Activated naive CD4-positive, alpha-beta T cell treated with anti-CD3 and anti-CD28 coated beads, Interleukin-2, amount 50 U/mL, for 24 hours (primary cell): ENCODE measurements around the gene PLGLB1.
"Not testable (repeated sequence)": the region's sequence is repeated elsewhere in the genome, so short reads cannot be mapped to it uniquely, and the experiment has no call there.

Experiments used
- H3K27ac Mint-ChIP-seq: one replicate; pipeline ENCODE4 v1.8.0; 2021; ENCODE audit warnings: mild to moderate bottlenecking, mixed read lengths
- H3K27me3 Mint-ChIP-seq: one replicate; pipeline ENCODE4 v1.8.0; 2021; ENCODE audit warnings: mixed read lengths
- H3K36me3 Mint-ChIP-seq: one replicate; pipeline ENCODE4 v1.8.0; 2021; ENCODE audit warnings: mixed read lengths
- H3K4me1 Mint-ChIP-seq: one replicate; pipeline ENCODE4 v1.8.0; 2021; ENCODE audit warnings: mixed read lengths
- H3K4me3 Mint-ChIP-seq: one replicate; pipeline ENCODE4 v1.8.0; 2021; ENCODE audit warnings: mild to moderate bottlenecking, mixed read lengths
- H3K9me3 Mint-ChIP-seq: one replicate; pipeline ENCODE4 v1.8.0; 2021; ENCODE audit warnings: mixed read lengths

Gene PLGLB1

DNA sequence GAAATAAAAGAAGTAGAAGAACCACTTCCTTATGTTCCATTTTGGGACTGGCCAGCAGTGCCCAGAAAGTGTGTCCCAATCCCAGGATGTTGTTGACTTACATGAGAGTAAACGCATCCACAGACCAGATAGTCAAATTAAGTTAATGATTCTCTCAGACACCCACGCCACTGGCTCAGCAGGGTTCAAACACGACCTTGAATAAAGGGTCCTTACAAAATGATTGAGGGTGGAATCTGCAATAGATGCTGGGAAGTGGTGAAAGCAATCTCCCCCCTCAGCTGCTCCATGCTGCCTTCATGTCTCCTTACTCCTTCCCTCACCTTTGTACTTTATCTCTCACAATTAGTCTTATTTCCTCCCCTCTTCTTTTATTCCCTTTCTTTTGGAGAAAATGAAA, at the start of gene PLGLB1:
Gene PLGLB1, minus strand, starts transcription at position 101 of the 400 bp plus-strand sequence. Its CDS starts 61 bp downstream, at position 40.
- not testable (repeated sequence) for H3K36me3 Mint-ChIP-seq, H3K4me3 Mint-ChIP-seq, H3K4me1 Mint-ChIP-seq, H3K9me3 Mint-ChIP-seq, H3K27ac Mint-ChIP-seq, H3K27me3 Mint-ChIP-seq

GRCh38 chr2:87064305-87064704, 42.7 kb upstream of the PLGLB1 start:
- not testable (repeated sequence) for H3K36me3 Mint-ChIP-seq, H3K9me3 Mint-ChIP-seq, H3K27me3 Mint-ChIP-seq, H3K27ac Mint-ChIP-seq, H3K4me3 Mint-ChIP-seq
- peaks cover 19% of the 10 kb centered on the region for H3K4me1 Mint-ChIP-seq

- not testable (repeated sequence) for H3K27ac Mint-ChIP-seq, H3K9me3 Mint-ChIP-seq, H3K27me3 Mint-ChIP-seq, H3K4me3 Mint-ChIP-seq, H3K36me3 Mint-ChIP-seq
- peaks cover 19% of the 10 kb centered on the region for H3K4me1 Mint-ChIP-seq
Observed at GRCh38 chr2:87063431-87063830, 41.8 kb upstream of the PLGLB1 start.

DNA sequence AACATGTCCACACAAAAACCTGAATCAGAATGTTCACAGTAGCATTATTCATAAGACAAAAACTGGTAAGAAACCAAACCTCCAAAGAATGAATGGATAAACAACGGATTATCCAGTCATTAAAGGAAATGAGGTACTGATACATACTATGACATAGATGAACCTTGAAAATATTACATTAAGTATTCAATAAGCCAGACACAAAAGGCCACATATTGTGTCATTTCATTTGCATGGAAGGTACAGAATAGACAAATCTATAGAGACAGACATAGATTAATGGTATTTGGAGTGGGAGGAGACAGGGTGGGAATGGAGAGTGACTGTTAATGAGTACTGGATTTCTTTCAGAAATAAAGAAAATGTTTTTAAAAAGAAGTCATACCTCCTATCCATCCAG, 39.9 kb upstream of the PLGLB1 start:
- H3K27me3 Mint-ChIP-seq, H3K9me3 Mint-ChIP-seq, H3K36me3 Mint-ChIP-seq, H3K27ac Mint-ChIP-seq, H3K4me1 Mint-ChIP-seq, H3K4me3 Mint-ChIP-seq: not testable (repeated sequence)

DNA sequence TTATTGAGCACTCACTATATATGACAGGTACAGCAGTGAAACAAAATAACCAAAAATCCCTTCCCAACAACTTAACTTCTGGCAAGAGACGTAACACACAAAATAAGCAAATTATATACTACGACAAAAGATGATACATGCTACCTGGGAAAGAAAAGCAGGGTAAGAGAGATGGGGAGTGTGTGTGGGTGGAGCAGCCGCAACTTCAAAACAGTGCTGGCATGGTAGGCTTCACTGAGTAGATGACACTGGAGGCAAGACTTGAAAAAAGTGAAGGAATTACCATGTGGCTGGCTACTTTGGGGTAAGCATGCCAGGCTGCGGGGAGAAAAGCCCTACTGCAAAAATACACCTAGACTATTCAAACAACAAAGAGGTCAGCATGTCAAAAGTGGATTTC, 36.0 kb upstream of the PLGLB1 start:
- H3K27me3 Mint-ChIP-seq, H3K27ac Mint-ChIP-seq, H3K4me1 Mint-ChIP-seq, H3K9me3 Mint-ChIP-seq, H3K4me3 Mint-ChIP-seq, H3K36me3 Mint-ChIP-seq: not testable (repeated sequence)

GRCh38 chr2:87056843-87057242, 35.2 kb upstream of the PLGLB1 start:
- not testable (repeated sequence) for H3K9me3 Mint-ChIP-seq, H3K4me1 Mint-ChIP-seq, H3K4me3 Mint-ChIP-seq, H3K27ac Mint-ChIP-seq, H3K27me3 Mint-ChIP-seq, H3K36me3 Mint-ChIP-seq

DNA sequence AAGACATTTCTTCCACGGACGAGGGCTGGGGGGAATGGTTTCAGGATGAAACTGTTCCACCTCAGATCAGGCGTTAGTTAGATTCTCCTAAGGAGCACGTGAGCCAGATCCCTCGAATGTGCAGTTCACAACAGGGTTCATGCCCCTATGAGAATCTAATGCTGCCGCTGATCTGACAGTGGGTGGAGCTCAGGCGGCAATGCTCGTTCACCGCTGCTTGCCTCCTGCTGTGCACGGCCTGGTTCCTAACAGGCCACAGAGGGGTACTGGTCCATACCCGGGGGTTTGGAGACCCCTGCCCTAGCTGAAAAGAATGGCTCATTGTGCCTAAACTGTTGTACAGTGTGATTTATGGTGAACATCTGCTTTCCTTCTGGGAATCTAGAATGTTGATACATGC, 34.8 kb upstream of the PLGLB1 start:
- H3K9me3 Mint-ChIP-seq, H3K4me1 Mint-ChIP-seq, H3K27ac Mint-ChIP-seq, H3K27me3 Mint-ChIP-seq, H3K4me3 Mint-ChIP-seq, H3K36me3 Mint-ChIP-seq: not testable (repeated sequence)

DNA sequence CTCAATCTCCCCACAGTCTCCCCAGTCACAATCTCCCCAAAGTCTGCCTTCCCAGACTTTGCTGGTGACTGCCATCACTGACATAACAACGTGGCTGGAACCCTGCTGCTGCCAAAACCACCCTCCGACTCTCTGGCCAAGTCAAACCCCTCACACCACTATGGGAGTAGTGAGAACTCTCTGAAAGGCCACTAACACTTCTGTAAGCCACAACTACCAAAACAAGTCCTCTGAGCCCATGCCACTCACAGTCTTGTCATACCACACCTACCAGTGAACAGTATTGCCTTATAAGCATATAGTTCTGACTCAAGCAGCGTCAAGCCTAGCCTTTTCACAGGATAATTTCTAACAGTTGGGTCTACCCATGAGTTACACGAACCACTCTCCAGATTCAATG, 32.7 kb upstream of the PLGLB1 start:
- not testable (repeated sequence) for H3K27me3 Mint-ChIP-seq, H3K4me1 Mint-ChIP-seq, H3K4me3 Mint-ChIP-seq, H3K9me3 Mint-ChIP-seq, H3K36me3 Mint-ChIP-seq
- H3K27ac Mint-ChIP-seq = peak overlapping the region; percentile 88

GRCh38 chr2:87041321-87041978, 19.8 kb upstream of the PLGLB1 start:
- not testable (repeated sequence) for H3K4me3 Mint-ChIP-seq, H3K27ac Mint-ChIP-seq, H3K27me3 Mint-ChIP-seq, H3K36me3 Mint-ChIP-seq, H3K4me1 Mint-ChIP-seq, H3K9me3 Mint-ChIP-seq

- H3K36me3 Mint-ChIP-seq, H3K27me3 Mint-ChIP-seq, H3K9me3 Mint-ChIP-seq, H3K4me3 Mint-ChIP-seq, H3K4me1 Mint-ChIP-seq, H3K27ac Mint-ChIP-seq: not testable (repeated sequence)
Observed at GRCh38 chr2:87028607-87029006, 7.0 kb upstream of the PLGLB1 start.

DNA sequence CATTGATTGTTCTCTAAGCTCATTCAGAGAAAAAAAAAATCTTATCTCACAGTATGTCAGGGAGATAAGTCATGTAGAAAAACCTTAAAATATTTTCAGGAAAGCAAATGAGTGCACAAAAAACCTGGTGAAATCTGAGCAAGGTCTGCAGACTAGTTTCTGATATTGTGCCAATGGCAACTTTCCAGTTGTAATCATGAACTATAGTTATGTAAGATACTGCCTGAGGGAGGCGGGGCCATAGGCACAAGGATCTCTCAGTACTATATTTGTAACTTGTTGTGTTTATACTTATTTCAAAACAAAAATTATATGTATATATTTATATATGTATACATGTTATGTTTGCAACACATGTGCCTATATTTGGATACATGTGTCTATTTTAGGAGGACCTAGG, 5.2 kb upstream of the PLGLB1 start:
- not testable (repeated sequence) for H3K36me3 Mint-ChIP-seq, H3K27me3 Mint-ChIP-seq, H3K4me1 Mint-ChIP-seq, H3K9me3 Mint-ChIP-seq, H3K27ac Mint-ChIP-seq, H3K4me3 Mint-ChIP-seq

GRCh38 chr2:87025927-87026326, 4.3 kb upstream of the PLGLB1 start:
- H3K9me3 Mint-ChIP-seq, H3K27me3 Mint-ChIP-seq, H3K36me3 Mint-ChIP-seq, H3K4me3 Mint-ChIP-seq, H3K4me1 Mint-ChIP-seq, H3K27ac Mint-ChIP-seq: not testable (repeated sequence)

GRCh38 chr2:87023988-87024615, 2.5 kb upstream of the PLGLB1 start:
- not testable (repeated sequence) for H3K9me3 Mint-ChIP-seq, H3K4me3 Mint-ChIP-seq, H3K27ac Mint-ChIP-seq, H3K36me3 Mint-ChIP-seq, H3K27me3 Mint-ChIP-seq, H3K4me1 Mint-ChIP-seq

GRCh38 chr2:87021043-87021442, 601 bp downstream of the PLGLB1 start:
- not testable (repeated sequence) for H3K4me1 Mint-ChIP-seq, H3K27me3 Mint-ChIP-seq, H3K4me3 Mint-ChIP-seq, H3K36me3 Mint-ChIP-seq, H3K9me3 Mint-ChIP-seq, H3K27ac Mint-ChIP-seq

DNA sequence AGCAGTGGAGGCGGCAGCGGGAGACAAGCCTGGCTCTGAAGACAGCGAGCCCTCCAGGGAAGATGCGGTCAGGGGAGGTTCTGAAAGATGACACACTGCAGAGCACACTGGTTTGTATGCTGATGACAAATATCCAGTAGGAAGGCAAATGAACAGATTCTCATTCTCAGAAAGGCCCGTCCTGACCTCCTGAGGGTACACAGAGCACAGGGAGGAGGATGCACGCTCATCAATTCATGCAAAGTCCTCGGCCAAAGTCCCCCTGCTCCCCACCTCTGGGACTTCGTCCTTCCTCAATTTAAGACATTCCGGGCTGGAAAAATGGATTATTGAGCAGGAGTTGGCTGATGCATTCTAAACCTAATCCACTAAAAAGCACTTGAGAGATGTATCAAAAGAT, 2.6 kb downstream of the PLGLB1 start:
- not testable (repeated sequence) for H3K4me1 Mint-ChIP-seq, H3K27ac Mint-ChIP-seq, H3K27me3 Mint-ChIP-seq, H3K4me3 Mint-ChIP-seq, H3K36me3 Mint-ChIP-seq, H3K9me3 Mint-ChIP-seq

DNA sequence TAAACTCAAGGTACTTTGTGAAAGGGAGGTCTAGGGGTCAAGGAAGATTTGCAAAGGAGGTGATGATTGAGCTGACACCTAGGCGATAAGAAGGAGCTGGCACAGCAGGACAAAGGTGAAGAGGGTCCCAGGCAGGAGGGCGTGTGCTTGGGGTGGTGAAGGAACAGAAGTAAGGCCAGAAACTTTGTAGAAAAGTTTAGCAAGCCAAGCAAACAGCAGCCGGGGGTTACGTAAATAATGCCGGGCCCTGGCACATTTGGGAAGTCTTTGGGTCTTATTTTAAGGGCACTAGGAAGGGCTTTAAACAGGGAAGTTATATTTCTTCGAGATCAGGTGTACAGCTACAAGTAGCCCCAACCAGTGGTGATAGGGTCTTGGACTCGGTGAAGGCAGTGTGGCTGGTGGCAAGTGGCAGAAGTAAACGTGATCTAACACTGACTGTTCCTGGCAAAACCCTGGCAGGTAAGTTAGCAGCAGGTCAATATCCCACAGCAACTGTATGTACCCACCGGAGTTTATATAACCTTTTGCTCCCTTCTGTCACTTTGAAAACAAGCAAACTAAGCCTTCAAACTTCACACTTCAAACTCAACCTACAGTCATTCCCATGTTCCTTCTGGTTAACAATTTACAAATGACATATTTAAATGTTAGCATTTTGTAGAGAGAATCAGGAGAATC, 7.0 kb downstream of the PLGLB1 start:
- not testable (repeated sequence) for H3K36me3 Mint-ChIP-seq, H3K4me3 Mint-ChIP-seq, H3K4me1 Mint-ChIP-seq, H3K9me3 Mint-ChIP-seq, H3K27ac Mint-ChIP-seq, H3K27me3 Mint-ChIP-seq

DNA sequence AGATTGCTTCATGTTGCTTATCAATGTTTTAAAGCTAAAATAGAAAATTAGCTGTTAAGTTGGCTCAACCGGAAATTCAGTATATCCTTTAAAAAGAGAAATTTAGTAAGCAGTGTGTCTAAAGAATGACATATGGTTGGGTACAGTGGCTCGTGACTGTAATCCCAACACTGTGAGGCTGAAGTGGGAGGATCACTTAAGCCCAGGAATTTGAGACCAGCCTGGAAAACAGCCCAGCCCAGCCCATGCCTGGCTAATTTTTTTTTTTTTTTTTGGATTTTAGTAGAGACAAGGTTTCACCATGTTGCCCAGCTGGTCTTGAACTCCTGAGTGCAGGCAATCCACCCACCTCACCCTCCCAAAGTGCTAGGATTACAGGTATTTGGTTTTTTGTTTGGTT, 17.2 kb downstream of the PLGLB1 start:
- not testable (repeated sequence) for H3K9me3 Mint-ChIP-seq, H3K27me3 Mint-ChIP-seq, H3K27ac Mint-ChIP-seq, H3K36me3 Mint-ChIP-seq, H3K4me1 Mint-ChIP-seq, H3K4me3 Mint-ChIP-seq
